Measurements from ENCODE around the gene GPR15.
"Not testable (repeated sequence)": the region's sequence is repeated elsewhere in the genome, so short reads cannot be mapped to it uniquely, and the experiment has no call there.

Gene GPR15

DNA sequence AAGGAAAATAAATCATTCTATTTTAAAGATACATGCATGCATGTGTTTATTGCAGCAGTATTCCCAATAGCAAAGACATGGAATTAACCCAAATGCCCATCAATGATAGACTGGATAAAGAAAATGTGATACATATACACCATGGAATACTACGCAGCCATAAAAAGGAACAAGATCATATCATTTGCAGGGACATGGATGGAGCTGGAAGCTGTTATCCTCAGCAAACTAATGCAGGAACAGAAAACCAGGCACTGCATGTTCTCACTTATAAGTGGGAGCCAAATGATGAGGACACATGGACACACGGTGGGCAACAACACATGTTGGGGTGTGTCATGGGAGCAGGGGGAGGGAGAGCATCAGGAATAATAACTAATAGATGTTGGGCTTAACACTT lies 28.0 kb downstream of the GPR15 start:
- not testable (repeated sequence) for DNase-seq

DNA sequence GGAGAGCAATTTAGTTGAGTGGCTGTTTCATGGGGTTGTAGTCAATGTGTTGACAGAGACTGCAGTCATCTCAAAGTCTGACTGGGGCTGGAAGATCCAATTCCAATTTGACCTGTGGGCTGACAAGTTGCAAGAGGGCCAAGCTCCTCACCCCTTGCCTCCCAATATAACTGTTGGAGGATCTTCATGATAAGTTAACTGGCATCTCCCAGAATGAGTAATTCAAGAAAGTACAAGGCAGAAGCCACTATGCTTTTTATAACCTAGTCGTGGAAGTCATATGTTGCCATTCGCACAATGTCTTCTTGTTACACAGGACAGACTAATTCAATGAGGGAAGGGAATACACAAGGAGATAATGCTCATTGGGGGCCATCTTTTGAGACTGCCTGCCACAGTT lies 29.1 kb downstream of the GPR15 start:
- no peak for DNase-seq

DNA sequence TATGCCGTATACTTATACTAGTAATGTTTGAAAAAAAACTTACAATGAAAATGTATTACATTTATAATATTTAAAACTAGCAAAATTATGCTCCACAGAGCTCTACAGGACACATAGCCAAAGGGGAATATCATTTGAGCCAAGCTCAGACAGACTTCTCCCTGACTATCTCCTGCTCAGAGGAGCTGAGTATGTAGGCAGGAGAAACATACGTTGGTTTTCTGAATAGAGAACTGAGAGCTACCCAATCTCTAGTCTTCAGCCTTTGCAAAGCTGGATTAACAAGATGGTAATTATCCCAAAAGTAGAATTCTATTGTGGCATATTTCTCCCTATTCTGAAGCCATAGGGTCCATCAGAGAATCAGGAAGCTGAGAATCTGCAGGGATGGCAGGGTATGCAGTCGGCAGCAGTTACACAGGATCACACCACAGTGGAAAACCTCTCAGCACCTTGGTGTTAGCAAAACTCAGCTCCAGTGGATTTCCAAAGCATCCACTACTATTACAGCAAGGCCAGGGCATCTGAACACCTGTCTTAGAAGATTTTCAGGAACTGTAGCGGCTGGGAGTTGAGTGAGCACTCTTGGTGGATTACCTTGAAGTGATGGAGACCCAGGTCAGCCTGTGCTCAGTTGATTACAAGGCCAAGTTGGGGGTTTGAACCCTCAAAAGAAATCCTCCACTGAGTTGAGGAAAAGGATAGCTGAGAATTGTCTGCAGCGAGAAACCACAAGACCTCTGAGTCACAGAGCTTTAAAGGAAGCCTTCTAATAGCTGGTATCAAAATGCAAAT lies 30.1 kb downstream of the GPR15 start:
- no peak for DNase-seq

- DNase-seq, result no peak
These were observed 32.0 kb downstream of the GPR15 start for GRCh38 chr3:98563661-98564281.

DNA sequence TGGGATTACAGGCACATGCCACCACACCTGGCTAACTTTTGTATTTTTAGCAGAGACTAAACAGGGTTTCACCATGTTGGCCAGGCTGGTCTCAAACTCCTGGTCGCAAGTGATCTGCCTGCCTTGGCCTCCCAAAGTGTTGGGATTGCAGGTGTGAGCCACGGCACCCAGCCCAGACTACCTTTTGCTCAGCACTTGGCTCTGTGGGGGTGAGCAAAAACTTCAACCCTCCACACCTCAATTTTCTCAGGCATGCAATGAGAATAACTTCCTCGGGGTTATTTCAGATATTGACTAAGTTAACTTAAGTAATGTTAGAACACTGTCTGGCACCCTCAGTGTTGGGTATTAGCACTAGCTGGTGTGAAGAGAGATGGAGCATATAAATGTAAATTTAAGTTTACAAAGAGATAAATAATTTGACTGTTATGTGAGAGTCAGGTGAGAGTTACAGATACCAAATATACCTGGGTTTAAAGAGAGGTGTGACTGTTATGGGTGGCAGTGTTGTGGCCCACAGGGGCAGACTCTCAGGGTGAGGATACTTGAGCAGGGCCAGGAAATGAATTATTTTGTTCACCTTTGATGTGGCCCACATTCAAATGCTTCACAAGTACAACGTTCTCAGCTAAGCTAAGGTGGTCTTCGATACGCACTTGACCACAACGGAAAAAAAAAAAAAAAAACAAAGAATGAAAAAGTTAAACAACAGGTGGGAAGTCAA lies 32.7 kb downstream of the GPR15 start:
- DNase-seq, result no peak

DNA sequence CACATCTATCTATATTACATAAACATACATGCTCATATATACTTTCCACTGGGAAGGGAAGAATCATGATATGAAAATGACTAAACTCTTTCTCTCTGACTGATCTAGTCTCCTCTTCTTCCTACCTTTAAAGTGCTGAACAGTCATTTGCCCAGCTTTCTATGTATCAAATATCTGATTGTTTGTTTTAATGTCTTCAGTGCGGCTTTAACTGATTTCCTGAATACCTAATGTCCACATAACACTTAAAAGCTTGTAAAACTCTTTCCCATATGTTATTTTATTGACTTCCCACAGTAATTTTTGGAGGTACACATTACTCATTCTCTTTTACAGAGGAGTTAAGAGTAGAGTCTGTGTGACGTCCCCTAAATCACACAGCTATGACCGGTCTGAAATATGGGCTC lies 33.5 kb downstream of the GPR15 start:
- DNase-seq, result no peak

DNA sequence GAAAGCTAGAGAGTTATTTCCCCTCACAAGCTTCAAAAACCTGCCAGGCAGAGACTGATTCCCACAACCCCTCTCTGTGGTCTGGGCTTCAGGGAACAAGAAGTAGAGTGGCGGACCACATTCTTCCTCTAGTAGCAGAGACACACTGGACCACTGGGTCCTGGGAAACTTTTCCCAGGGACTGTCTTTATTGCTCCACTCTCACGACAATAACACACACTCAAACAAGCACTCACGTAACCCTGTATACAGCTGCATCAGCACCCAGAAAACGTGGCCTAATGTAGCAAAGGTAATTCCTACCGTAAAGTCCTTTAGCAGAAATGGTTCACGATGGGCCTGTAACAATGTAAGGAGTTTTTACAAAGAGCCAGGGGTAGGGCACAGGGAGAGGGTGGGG lies 34.1 kb downstream of the GPR15 start:
- no peak for DNase-seq

DNA sequence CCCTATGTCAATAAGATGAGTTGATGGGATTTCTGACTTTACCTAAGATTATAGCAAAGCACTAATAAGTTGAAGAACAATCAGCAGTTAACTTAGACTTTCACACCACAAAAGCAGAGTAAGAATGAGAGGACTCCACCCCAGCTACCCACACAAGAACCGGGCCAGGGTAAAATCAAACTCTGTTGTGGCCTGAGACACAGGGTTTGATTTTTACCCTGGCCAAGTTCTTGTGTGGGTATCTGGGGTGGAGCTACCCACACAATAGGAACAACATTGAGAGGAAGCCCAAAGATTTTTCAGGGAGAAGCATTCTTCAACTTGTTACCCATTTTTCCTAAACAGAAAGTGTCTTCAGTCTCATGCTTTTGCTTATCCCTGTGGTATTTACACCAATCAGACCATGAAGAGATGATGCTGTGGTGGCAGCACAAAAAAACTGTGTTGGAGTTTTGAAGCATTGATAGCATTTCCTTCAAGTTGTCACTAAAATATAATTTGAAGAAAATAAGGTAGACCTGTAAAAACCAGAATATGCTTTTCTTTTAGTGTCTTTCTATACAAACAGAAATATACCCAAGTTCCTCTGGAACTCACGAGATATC lies 36.0 kb downstream of the GPR15 start:
- DNase-seq, result no peak

DNA sequence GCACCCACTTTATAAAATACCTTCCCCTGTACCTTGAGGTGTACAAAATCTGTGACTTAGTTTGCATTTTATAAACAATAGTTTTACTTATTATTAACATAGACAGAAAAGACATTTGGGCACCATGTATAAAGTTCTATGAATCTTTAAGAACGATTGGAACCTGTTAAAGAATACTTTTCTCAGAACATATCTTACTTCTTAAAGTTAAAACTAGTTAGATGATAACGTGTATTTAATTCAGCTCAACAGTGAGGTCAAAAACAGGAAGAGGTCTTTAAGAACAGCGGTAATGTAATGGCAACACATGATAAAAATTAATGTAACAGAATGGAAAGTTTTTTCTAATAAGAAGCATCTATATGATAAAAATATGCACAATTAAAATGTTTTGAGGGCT lies 36.6 kb downstream of the GPR15 start:
- no peak for DNase-seq

DNA sequence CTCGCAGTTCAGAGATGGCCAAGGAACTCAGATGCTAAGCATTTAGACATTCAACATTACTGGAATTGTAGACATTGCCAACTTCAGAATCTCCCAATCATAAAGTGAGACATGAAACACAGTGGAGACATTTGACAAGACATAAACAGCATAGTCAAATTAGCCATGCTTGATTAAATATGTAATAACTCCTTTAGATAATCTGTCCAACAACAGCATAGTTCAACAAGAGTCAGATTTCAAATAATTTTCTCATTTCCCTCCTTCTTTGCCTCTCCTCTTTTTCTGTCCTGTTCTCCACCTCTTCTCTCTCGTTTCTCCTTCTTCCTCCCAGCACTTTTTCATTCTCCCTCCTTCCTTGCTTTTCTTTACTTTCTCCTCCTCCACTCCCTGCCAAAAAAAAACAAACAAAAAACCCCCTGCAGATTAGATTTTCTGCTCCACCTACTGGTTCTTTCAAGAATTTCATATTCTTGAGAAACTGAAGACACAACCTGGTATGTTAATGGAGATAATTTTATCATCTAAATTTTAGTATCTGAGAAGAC lies 41.5 kb downstream of the GPR15 start:
- peak; percentile 30 for DNase-seq

DNA sequence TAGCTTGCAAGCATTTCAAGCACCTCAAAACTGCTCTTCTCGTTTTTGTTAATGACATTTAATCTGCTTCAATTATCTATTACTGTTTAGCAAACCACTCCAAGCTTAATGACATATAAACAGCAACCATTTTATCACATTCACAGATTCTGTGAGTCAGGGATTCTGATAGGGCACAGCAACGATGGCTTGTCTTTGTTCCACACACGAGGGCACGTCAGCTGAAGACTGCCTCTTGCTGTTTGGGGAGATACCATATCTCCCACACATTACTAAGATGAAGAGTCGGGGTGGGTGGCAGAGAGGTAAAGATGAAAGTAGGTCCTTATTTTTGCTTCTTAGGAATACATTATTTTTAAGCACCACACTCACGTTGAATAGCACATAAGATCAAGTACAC lies 42.4 kb downstream of the GPR15 start:
- DNase-seq, result no peak

GRCh38 chr3:98577178-98577895 lies 45.6 kb downstream of the GPR15 start:
- no peak for DNase-seq

GRCh38 chr3:98580401-98581386 lies 48.9 kb downstream of the GPR15 start:
- no peak for DNase-seq

DNA sequence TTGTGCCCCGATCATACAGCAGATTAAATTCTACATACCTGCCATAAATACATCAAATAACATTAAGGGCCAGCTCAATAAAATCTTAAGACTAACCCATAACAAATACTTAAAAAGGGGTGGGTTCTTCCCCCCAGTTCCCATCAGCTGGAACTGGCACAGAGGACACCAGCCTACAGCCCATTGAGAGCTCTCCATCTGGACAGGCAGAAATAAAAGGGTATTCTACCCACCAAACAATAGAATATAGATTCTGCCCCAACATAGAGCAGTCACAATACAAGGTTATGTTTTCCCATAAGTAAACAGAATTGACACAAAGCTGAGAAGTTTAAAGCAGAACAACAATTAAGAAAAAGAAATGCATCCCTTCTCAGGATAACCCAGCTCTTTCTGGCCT lies 49.7 kb downstream of the GPR15 start:
- no peak for DNase-seq

- DNase-seq, result no peak
These were observed 50.3 kb downstream of the GPR15 start for GRCh38 chr3:98582042-98582441.

DNA sequence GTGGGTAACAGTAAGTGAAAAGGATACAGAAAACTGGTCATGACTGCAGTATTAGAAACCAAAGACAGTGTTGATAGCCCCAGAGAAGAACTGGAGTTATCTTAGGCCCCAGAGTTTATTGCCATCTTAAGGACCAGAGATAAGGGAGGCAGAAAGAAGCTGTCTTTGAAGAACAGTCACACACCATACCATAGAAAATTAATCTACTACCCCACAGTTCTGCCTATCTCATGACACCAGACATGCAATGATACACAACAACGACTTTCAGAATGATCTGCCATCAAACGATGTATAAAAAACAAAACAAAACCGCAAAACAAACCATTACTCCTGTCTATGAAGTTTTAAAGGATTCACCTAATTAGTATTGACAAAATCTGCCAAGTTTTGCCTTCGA lies 52.0 kb downstream of the GPR15 start:
- DNase-seq, result no peak
